Stimulated activated CD8-positive, alpha-beta memory T cell treated with anti-CD3 and anti-CD28 coated beads, Interleukin-12 subunit alpha, Interleukin-12 subunit beta, amount 100 ng/mL, for 24 hours (primary cell): ENCODE results near the gene FHL2.

ENCODE experiments used
- DNase-seq: peaks from one replicate; pipeline ENCODE4 v3.0.0-alpha.2; 2020; ENCODE audit errors: extremely low read depth

FHL2 gene

DNA sequence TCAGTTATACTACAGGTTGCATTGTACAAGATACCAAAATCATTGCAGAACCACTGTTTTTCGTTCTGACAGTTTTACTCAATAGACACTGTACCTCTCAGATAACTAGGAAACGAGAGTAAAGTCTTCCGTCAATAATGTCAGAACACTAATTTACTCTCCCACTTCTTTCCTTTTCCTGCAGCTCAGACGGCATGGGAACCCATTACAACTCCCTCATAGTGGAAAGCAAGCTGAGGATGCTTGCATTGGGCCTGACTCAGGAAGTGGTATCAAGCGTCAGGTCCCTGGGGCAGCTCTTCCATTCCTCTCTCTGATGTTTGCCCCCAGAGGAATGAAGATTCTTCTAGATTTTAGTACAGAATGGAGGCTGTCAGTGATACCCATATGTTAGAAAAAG, 23.9 kb upstream of the FHL2 start:
- DNase-seq: no peak

DNA sequence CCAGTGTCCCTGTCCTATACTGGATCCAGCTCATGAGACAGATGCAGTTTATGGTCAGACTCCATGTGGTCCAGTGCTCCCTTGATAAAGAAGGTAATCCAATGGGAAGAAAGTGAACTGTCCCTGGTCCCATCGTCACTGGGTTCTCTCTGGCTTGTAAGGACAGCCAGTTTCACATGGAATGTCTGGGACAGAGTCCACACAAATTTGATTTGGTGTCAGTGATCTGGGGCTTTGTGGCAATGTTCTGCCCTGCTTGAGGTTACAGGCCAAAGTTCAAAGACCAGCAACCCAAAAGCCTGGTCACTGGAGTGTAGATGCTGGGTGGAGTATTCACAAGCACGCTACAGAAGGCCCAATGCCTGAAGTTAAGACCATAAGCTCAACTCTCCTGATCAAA, 22.2 kb upstream of the FHL2 start:
- no peak for DNase-seq

DNA sequence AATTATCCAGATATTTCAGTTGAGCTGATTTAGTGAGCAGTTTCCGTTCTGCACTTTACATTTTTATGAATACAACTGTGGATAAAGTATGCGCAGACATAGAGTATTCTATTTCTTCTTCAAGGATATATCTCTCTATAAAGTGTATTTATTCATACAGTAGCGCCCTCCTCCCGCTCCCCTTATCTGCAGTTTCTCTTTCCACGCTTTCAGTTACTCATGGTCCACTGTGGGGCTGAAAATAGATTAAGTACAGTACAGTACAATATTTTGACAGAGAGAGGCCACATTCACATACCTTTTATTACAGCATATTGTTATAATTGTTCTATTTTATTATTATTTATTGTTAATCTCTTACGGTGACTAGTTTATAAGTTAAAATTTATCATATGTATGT, 19.7 kb upstream of the FHL2 start:
- no peak for DNase-seq

DNA sequence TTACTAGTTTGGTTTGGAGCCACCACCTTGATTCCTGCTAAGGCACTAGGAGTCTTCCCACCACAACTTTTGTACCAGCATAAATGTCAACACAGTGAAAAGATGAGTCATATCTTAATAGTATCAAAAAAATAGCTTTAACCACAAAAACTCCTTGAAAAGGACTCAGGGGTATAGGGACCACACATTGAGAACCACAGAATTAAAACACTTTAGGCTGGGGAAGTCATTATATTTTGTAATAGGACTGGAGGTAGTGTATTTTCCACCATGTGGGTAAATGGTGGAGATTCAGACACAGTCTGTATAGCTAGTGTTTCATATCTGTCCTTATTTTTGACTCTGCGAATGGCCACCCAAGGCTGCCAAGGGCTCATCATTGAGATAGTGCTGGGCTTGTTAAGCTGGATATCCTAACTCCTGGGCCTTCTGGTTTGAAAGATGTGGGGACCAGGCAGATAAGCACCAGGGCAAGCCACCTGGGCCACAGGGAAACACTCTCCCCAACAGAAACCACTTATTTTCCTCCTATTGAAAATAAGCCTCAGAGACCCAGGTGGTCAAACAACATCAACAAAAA, 19.1 kb upstream of the FHL2 start:
- no peak for DNase-seq

DNA sequence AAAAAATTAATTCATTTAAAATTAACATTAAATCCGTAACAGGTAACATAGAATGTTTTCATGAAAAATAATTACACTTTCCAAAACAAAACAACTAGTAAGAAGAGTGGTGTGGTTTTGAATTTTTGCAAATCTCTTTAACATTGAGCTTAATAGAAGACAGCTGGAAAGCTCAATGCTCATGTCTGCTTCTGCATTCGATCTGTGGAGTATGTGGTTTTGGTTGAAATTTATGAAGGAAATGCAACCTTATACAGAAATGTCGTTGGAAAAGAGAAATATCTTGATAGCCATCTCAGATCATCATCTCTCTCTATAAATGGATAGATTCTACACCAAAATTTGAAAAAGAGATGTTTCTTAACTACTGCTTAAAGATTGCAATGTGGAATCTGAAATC, 17.3 kb upstream of the FHL2 start:
- DNase-seq: no peak

DNA sequence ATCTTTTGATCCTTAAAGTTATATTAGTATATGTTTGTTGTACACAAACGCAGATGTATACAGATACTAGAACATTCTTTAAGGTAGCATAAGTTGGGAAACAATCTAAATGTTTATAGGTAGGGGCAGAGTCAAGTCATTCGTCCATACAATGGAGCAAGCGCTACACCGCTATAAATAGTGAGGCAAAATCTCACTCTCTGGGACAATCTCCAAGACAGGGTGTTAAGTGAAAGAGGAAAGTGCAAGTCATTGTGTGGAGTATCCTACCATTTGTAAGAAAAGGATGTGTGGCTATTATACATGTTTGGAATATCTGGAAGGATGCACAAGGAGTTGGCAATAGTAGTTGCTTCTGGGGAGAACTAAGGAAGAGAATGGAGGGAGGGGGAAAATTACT, 16.2 kb upstream of the FHL2 start:
- no peak for DNase-seq

DNA sequence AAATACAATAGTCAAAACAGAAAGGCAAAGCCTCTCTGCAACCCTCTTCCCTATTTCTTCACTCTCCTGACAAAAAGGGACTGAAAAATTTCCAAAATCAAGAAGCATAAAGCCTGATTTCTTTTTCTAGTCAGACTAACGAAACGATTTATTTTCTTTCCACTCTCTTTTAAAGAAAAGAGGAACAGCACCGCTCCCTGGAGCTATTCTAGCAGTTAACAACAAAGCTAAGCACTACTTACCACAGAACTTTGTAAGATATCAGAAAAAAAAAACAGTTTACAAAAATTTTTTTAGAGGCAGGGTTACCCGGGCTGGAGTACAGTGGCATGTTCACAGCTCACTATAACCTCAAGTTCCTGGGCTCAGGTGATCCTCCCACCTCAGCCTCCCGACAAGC, 14.4 kb upstream of the FHL2 start:
- no peak for DNase-seq

DNA sequence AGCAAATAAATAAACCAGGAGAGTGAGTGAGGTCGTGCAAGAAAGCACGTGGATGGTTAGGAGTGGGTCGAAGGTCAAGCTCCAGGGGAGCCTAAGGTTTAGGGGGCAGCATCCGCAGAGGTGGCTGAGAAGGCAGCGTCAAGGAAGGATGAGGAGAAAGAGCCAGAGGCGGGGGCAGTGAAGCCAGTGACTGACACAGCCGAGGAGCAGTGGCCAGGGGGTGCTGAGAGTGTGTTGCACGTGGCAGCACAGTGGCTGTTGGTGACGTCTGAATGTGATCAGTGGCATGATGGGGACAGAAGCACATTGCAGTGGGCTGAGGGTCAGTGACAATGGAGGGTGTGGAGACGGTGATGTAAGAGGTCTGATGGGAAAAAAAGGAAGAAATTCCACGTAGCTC, 13.7 kb upstream of the FHL2 start:
- DNase-seq: no peak

DNA sequence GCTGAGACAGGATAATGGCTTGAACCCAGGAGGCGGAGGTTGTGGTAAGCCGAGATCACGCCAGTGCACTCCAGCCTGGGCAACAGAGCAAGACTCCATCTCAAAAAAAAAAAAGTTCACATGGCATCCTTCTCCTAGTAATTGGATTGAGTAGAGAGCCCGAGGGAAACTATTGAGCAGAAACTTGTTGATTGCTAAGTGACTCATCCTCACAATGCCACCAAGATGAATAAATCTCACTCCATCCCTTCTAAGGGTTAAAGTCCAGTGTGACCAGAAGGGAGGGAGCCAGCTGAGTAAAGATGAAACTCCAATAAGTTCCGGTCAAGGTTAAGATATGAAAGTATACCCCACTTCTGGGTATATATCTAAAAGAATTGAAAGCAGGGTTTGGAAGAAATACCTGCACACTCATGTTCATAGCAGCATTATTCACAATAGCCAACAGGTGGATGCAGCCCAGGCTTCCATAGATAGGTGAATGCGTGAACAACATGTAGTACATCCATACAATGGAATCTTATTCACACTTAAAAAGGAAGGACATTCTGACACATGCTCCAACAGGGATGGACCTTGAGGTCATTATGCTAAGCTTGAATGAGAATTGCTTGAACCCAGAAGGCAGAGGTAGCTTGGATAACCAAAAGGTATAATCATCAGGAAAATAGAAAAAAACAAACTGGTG, 13.0 kb upstream of the FHL2 start:
- no peak for DNase-seq

DNA sequence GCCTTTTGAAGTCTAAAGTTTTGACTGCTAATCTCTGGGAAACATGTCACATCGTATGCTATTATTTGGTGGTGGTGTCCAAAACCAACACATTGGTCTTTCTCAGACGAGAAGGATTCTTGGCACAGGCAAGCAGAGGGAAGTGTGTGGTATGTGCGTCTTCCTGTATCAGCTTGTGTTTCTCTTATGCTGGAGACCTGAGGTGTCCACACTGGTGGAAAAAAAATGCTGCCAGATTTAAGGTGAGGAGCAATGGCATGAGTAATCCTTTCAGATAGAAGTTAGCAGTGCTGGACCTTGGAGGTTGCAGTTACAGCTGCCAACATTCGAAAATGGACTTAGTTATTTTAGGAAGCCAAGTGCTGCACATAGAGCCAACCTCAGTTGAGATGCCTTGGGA, 11.7 kb upstream of the FHL2 start:
- no peak for DNase-seq

DNA sequence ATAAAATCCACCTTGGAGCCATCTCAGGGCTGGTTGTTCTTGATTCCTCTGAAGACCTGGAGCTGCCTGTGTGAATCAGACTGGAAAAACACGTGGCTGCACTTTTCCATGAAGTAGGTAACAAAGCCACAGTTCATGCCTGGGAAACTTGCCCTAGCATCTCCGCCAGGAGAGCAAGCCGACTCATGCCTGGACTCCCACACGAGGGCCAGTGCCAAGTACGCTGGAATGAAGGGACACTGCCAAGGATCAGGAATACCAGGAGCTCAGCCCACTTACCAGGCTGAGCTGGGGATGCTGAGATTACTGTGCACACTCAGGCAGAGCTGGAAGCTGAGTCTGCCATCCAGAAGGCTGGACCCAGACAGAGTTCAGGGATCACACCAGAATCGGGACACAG, 10.9 kb upstream of the FHL2 start:
- no peak for DNase-seq

DNA sequence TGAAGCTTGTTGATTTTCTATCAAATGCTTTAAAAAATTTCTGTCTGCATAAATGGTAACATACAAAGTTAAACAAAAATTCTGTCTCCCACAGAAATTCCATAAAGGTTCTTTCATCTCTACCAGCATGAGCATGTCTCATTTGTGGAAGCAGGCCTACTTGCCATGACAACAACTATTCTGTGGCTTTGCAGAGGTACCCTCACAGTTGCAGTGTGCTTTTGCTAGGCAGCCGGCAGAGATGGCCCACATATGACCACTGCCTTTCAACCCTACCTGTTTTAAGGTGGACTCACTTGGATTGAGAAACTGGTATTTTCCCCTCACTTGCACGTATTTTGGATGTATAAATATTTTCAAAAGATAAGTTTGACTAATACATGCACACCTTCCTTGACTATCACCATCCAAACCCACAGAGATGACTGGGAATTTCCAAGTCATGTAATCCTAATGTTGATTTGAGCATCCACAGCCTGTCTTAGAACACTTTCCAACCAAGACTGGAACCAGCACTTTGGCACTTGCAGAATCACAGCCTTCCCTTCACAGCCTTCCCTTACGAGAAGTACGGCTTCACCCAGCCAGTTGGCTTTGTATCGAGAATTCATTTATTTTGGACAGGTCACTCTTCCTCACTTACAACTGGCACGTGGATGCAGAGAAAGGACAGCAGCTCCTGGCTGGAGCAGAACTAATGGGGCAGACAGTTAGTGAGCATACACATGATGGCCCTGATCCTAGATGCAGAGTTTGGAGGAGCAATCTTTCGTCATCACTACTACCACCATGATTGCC, 9.3 kb upstream of the FHL2 start:
- DNase-seq: no peak

DNA sequence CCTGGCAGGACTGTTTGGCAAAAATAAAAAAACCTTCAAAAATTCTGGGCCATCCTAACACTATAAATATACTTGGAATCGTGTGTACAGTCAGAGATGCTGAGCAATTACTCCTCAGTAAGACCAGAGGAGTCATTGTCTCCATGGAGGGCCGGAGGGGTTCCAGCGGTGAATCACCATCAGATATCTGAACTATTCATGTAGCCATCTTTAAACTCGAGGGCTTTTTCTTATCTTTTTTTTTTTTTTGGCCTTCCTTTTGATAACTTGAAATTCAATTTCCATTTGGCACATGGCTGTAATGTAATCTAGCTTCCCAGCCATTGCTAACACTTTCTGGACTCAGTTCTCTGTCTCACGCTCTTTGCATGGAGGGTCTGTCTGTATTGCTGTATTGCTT, 7.4 kb upstream of the FHL2 start:
- no peak for DNase-seq

DNA sequence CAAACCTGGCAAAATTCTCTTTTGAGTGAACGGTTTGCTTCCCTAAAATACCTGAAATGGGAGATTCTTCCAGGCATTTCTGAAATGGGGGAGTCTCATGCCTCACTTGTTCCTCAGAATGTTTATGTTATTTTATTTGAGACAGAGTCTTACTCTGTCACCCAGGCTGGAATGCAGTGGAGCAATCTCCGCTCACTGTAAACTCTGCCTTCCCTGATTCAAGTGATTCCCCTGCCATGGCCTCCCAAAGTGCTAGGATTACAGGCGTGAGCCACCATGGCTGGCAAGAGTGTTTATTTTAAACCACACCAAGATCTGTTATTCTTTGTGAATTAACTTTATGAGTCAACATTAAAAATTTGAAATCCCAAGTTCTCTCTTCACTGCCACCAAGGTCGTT, 6.4 kb upstream of the FHL2 start:
- DNase-seq: no peak

DNA sequence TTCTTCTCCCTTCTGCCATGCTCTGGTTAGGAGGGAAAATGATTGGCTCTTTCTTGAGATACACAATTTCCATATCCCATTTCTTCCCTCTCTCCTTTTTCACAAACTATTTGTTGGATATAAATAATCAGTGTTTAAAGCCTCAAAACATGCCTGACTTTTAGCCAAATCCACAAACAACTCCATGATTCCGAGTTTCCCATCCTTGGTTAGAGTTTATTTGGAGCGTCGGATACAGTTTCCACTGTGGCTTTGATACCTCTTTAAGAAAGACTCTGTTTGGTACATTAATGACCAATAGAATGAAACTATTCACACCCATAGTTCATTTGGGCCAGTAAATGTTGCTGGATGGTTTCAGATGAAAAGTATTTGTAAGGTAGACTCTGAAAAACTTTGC, 5.9 kb upstream of the FHL2 start:
- no peak for DNase-seq

DNA sequence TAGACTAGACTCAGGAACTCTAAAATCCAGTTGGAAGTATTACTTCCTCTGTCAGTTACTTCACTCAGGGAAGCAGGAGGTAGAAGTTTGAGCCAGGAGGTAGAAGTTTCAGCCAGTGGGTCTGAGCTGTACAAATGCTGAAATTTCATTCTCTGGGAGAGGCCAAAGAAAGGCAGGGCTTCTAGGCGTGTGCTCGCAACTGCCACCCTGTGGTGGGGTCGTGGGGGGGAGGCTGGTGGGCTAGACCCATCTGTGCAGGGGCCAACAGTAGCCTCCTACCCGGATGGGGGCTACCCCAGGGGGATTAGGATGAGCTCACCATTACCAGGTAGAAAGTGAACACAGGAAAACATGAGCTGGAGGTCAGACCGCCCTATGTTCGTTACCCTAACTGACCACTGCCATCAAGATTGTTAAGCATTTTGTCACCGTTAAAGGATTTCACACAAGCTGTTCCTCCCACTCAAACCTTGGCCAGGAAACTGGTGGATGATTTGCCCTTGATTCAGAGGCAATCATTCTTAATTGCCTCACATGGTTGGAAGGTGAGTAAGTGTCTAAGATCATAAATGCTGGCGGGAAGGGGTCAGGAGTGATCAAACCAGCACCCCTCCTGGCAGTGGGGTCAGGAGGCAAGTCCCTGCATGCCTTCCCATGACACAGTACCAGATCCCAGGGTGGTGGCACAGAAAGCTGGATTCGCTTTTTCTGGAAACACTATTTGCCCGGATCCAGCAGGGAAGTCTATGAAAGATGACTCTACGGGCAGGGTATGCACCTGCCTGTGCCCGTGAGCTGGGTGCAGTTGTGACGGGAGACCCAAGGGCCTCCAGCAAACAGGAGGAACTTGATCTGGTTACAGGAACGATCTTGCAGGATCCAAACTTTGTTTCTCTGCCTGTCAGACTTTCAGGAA, 5.2 kb upstream of the FHL2 start:
- no peak for DNase-seq

DNA sequence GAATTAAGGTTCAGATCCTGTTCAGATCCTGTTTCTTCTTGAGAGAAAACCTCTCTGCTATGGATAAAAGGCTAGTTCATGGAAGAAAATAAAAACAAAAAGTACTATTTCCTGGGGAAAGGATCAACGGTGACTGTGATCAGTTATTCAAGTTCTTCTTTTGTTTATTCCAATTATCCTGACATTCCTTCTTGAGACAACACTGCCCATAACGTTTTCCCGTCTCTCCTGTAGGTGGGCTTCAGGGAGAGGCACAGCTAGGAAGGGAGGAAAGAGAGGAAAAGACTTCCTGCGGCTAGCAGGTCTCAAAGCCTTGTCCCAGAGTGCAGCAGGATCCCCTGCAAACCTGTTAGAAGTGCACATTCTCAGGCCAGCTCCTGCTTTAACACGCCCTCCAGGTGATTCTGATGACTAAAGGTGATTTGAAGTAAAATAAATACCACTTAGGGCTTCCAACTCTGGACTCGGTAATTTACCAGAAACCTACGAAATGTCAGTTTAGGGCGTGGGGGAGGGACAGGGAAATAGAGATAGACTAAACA, 4.5 kb upstream of the FHL2 start:
- no peak for DNase-seq

DNA sequence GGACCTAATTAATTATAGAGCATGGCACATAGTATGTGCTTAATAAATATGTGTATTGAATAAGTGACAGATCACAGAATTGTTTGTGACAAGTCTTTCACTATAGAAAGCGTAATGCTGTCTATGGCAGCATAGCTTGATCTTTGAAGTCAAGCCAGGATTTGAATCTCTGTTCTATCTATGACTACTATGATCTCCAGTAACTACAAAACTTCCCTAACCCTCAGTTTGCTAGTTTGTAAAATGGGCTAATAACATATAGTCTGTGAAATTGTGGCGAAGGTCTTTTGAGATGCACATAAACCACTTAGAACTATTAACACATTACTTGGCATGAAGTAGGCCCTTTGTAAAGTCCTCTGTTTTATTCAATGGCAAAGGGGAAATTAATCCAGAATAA, 4.0 kb upstream of the FHL2 start:
- DNase-seq: no peak

DNA sequence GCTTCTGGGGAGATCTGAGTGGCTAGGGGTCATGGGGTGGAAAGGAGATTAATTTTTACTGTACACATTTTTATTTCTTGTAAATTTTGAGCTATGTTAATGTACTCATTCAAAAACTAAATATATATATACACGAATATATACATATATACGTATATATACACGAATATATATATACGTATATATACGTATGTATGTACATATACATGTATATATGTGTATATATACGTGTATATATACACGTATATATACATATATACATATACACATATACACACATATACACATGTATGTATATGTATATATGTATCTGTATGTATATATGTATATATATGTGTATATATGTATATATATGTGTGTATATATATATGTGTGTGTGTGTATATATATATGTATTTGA, 3.0 kb upstream of the FHL2 start:
- no peak for DNase-seq

DNA sequence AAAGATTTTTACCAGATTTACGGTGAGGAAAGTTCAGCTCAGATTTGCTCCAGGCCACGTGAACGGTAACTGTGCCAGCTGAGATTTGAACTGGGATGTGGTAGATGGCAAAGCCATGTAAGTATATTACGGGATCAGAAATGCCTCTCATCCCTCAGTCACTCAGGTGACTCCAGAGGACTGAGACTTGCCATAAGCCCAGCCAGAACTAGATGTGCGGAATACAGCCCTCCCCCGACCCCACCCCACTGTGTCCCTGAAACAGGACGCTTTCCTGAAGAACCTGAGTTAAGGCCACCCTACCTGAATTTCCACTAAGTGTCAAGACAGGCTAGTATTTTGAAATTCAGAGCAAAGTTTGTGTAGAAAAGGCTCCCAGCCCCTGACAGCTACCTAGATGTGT, 1.3 kb upstream of the FHL2 start:
- no peak for DNase-seq

DNA sequence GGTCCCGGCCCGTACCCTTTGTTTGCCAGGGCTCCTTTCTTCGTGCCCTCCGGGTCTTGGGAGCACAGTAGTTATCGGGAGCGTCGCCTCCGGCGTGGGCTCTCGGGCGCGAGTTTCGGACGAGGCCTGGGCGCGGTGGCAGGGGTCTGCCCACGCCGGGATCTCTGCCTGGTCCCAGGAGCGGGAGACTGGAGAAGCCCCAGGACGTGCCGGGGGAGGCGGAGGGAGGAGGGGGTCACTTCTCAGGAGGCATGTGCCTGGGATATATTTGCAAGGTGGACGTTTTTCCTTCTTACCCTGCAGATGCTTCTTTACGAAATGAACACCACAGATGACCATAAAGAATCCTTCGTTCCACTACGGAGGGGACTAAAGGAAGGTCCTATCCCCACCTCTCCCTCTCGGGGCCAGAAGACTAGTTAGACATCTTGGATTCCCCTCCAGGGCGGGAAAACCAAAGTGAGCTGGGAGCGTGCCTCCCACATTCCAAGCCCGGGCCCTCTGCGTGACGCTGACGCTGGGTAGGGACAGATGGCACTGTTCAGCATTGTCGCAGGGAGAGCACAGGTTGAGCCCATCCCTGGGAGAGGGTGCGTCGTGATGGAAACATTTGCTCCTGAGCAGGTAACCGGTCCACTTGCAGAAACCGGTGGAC, 483 bp upstream of the FHL2 start:
- no peak for DNase-seq

DNA sequence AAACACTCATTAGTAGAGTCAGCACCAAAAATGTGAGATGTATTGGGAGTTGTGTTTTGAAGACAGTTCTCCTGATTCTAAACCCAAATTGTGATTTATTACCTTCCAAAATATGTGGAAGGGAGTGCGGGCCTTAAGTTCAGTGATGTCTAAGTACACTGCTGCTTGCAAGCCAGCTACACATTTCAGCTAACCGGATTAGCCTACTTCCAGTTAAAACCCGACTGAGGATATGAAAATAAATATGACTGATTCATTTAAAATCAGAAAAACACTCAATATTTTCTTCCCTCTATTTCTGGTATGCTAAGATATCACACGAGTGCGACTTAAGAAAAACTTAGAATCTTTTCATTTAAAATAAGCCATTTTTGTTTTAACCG, 907 bp downstream of the FHL2 start:
- no peak for DNase-seq
